Natural killer cell (primary cell): ENCODE measurements around the gene ANKDD1A. TPM values are rescaled to one million over a fixed set of nuclear protein-coding genes. Genes with fewer than 3 reads are reported as not detected.

Experiments used
- ATAC-seq, 3 donors: fragments of 150-1000 bp in 2 of 3; fragments of 200-7000 bp in 1 of 3; cut with Tn5 transposase; 1 replicate in 1 of 3; 2 replicates in 2 of 3; pipeline ENCODE4 v1.10.0; 2021; ENCODE audit warnings: mild to moderate bottlenecking in 2 of 3, moderate library complexity in 2 of 3
- DNase-seq, 2 donors: peaks; one replicate each; pipeline versions ENCODE4 v3.0.0 to v3.0.0-alpha.2; 2013 to 2021; ENCODE audit warnings: mixed read lengths in 1 of 2
- H3K27ac ChIP-seq: one replicate; pipeline ENCODE4 v1.5.1; 2013; ENCODE audit warnings: mild to moderate bottlenecking, low read length
- H3K27me3 ChIP-seq: one replicate; pipeline ENCODE4 v1.6.1; 2013; ENCODE audit warnings: low read length; ENCODE audit not compliant: control insufficient read depth, insufficient read depth
- H3K36me3 ChIP-seq: one replicate; pipeline ENCODE4 v1.6.1; 2013; ENCODE audit warnings: low read length; ENCODE audit not compliant: control insufficient read depth, insufficient read depth
- H3K4me1 ChIP-seq: one replicate; pipeline ENCODE4 v1.6.1; 2013; ENCODE audit warnings: low read length; ENCODE audit not compliant: control insufficient read depth, insufficient read depth
- H3K4me3 ChIP-seq: one replicate; pipeline ENCODE4 v1.5.1; 2013; ENCODE audit warnings: low read length
- H3K9me3 ChIP-seq: one replicate; pipeline ENCODE4 v1.6.1; 2013; ENCODE audit warnings: low read length; ENCODE audit not compliant: control insufficient read depth, insufficient read depth
- H3K27ac Mint-ChIP-seq, 2 donors: one replicate each; pipeline ENCODE4 v1.8.0; 2022; ENCODE audit warnings: mild to moderate bottlenecking in 2 of 2, mixed read lengths in 2 of 2, moderate library complexity in 1 of 2
- H3K27me3 Mint-ChIP-seq, 2 donors: one replicate each; pipeline ENCODE4 v1.8.0; 2022; ENCODE audit warnings: low read depth in 2 of 2, mixed read lengths in 2 of 2
- H3K36me3 Mint-ChIP-seq: one replicate; pipeline ENCODE4 v1.8.0; 2022; ENCODE audit warnings: mixed read lengths
- H3K4me1 Mint-ChIP-seq, 2 donors: one replicate each; pipeline ENCODE4 v1.8.0; 2022; ENCODE audit warnings: mixed read lengths in 2 of 2
- H3K4me3 Mint-ChIP-seq: one replicate; pipeline ENCODE4 v1.8.0; 2022; ENCODE audit warnings: mild to moderate bottlenecking, moderate library complexity, mixed read lengths
- H3K9me3 Mint-ChIP-seq, 2 donors: one replicate each; pipeline ENCODE4 v1.8.0; 2022; ENCODE audit warnings: mixed read lengths in 2 of 2
- WGBS: methylation state at CpG from one replicate; pipeline ENCODE4 v1.1.7; 2013; ENCODE audit warnings: missing lambda C conversion rate; ENCODE audit not compliant: insufficient coverage; 5-methylcytosine and 5-hydroxymethylcytosine counted together
- intact Hi-C: fragments of 100-400 bp; cut with micrococcal nuclease; formaldehyde crosslinking; loops from one replicate; pipeline ENCODE4 v1.14.2; 2022
- total RNA-seq, 4 donors: library from RNA; stranded (reverse); fragments of 120-200 nt in 1 of 4; gene quantifications; one replicate each; pipeline versions ENCODE4 v1.2.3 to v1.2.4, GENCODE V29; 2013 to 2022
- TF ChIP-seq, protein P1 (sequence below): fragments of 200-600 bp; IDR thresholded peaks from one replicate; pipeline ENCODE4 v1.8.0; 2022; ENCODE audit warnings: antibody characterized with exemption

The ANKDD1A gene
- total RNA-seq, 3 donors from 2014 or later (not counting 1 experiment from before 2014, with no cell fraction given): 13.7 to 16.2 (median 13.9) TPM

DNA sequence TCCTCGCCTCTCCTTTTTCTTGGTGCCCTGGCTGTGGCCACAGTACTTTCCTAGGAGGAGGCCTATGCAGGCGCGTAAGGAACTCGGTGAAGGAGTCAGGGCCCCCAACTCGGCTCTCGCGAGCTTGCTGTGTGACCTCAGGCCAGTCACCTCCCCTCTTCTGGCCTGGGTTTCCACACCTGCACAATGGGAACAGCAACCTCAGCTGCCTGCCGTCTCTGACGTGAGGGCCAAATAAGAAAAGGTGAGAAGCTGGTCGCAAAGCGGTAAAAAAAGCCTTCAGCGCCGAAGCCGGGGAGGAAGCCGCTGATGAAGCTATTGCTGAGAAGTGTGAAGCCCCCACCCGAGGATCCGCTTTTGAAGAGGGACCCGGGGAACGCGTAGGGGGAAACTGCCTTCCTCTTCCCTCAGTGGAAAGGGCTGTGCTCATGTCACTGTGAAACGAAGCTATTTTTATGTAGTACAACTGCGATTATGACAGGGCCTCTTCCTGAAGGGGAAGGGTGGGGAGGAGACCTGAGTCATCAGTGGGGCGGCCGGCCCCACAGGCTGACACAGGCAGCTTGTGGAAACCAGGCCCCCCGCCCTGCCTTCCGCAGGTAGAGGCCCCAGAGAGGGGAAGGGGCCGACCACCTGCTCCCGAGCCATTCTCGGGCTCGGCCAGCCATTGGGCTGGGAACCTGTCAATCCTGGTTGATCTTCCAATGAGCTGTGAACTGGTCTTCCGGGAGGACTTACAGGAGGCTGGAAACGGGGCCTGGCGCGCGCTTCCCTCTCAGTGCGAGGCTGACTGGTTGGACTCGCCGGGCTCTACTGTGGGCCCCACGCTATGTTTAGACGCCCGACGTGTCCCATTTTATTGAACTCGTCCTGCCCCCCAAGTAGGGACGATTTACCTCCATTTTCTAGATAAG is 18.0 kb upstream of the ANKDD1A start:
- intact Hi-C loops: loop anchor here (1.0 kb wide), 1 partner anchor 10 kb away; no protein-coding TSS in a partner anchor
- Mint-ChIP-seq H3K27ac (peak overlapping the region; percentile 98 to 99), H3K9me3 (no peaks in the 10 kb centered on the region), H3K27me3 (no peaks in the 10 kb centered on the region), H3K4me1 (peaks cover 66 to 72% of the 10 kb centered on the region in 2 donors), H3K36me3 (no peaks in the 10 kb centered on the region), H3K4me3 (peak overlapping the region; percentile 84)
- H3K4me3 ChIP-seq: peak overlapping the region; percentile 23
- H3K27ac ChIP-seq: peak overlapping the region; percentile 90
- DNase-seq (peak; percentile 82 to 95), ATAC-seq (peak; percentile 61 to 80 (median 72))
- peaks cover 73% of the 10 kb centered on the region for H3K4me1 ChIP-seq
- WGBS: 2% methylated on average over 44 of the region's 44 CpGs
- H3K9me3 ChIP-seq: no peaks in the 10 kb centered on the region
- TF ChIP-seq, protein P1, sequence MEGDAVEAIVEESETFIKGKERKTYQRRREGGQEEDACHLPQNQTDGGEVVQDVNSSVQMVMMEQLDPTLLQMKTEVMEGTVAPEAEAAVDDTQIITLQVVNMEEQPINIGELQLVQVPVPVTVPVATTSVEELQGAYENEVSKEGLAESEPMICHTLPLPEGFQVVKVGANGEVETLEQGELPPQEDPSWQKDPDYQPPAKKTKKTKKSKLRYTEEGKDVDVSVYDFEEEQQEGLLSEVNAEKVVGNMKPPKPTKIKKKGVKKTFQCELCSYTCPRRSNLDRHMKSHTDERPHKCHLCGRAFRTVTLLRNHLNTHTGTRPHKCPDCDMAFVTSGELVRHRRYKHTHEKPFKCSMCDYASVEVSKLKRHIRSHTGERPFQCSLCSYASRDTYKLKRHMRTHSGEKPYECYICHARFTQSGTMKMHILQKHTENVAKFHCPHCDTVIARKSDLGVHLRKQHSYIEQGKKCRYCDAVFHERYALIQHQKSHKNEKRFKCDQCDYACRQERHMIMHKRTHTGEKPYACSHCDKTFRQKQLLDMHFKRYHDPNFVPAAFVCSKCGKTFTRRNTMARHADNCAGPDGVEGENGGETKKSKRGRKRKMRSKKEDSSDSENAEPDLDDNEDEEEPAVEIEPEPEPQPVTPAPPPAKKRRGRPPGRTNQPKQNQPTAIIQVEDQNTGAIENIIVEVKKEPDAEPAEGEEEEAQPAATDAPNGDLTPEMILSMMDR: no peak
- no peaks in the 10 kb centered on the region for H3K36me3 ChIP-seq
- no peaks in the 10 kb centered on the region for H3K27me3 ChIP-seq

DNA sequence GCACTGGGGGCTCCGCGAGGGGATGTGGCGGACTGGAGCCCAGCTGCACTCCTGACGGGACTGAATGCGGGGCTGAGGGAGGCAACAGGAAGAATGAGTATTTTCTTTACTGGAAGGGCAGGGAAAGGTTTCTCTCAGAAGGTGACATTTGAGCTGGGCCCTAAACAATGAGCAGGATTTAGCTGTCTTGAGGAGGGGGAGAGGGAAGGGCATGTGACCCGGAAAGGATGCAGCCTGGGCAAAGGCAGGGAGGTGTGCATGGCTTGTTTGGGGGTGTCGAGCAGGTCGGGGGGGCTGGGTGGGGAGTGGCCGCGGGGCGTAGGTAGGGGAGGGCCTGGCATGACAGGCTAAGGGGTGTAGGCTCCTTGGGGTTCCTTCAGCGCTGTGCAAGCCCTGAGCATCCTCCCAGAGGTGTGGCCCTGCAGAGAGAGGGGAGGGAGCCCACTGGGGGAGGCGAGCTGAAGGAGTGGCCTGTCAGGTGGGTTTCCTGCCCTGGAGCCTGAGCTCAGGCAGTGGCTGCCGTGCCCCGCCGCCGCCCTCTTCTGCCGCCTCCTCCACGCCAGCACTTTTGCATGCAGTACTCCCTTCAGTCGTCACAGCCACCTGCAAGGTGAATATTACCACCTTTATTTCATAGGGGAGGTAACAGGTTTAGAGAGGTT is 17.2 kb upstream of the ANKDD1A start:
- ATAC-seq (peak; percentile 8 to 37 (median 12)), DNase-seq (peak; percentile 42 to 91)
- intact Hi-C loops: loop anchor here (1.0 kb wide), 2 partner anchors 53 to 69 kb away; partner anchors contain the start of genes PIF1 and PLEKHO2
- Mint-ChIP-seq H3K27me3 (no peaks in the 10 kb centered on the region), H3K36me3 (no peaks in the 10 kb centered on the region), H3K4me1 (peaks cover 66 to 72% of the 10 kb centered on the region in 2 donors), H3K9me3 (no peaks in the 10 kb centered on the region), H3K27ac (peak overlapping the region; percentile 98 to 99), H3K4me3 (peak overlapping the region; percentile 84)
- H3K36me3 ChIP-seq: no peaks in the 10 kb centered on the region
- H3K4me3 ChIP-seq: peak overlapping the region; percentile 23
- WGBS: 1% methylated on average over 18 of the region's 20 CpGs
- no peaks in the 10 kb centered on the region for H3K27me3 ChIP-seq
- TF ChIP-seq, protein P1: no peak
- H3K4me1 ChIP-seq: peaks cover 73% of the 10 kb centered on the region
- peak overlapping the region; percentile 90 for H3K27ac ChIP-seq
- no peaks in the 10 kb centered on the region for H3K9me3 ChIP-seq

DNA sequence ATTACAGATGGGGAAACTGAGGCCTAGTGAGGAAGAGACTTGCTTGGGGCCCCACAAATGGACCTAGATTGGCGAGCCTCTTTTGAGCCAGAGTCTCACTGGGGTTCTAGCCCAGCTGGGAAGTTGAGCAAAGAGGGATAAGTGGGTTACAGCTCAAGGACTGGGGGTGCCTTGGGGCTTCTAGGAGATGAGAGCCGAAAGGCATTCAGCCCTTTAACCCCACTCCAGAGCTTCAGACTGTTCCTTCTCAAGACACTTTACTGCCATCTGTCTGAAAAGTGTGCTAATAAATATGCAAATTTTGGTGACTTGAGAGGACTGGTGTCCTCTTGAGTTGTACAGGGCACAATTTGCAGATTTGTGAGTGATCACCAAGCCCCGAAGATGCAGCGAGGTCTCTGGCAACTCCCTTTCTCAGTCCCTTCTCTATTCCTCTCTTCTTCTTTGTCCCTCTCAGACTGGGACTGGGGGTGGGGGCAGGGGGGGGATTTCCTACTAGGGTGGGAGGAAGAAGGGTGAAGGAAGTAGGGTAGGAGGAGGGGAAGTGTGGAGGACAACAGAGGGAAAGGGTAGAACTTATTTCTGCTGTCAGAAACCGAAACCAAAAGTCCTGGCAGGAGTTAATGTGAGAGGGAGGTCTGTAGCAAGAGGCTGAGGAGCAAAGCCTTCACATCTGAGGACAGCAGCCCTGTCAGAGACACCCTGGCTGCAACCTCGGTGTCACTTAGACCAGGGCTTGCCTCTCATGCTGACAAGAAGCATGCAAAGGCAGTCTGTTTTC is 16.2 kb upstream of the ANKDD1A start:
- peak overlapping the region; percentile 98 to 99 for H3K27ac Mint-ChIP-seq
- intact Hi-C loops: loop anchor here (1.0 kb wide), 2 partner anchors 54 to 70 kb away; partner anchors contain the start of genes PIF1 and PLEKHO2
- peak overlapping the region; percentile 84 for H3K4me3 Mint-ChIP-seq
- Histone ChIP-seq H3K4me1 (peaks cover 73% of the 10 kb centered on the region), H3K4me3 (peak overlapping the region; percentile 5), H3K27me3 (no peaks in the 10 kb centered on the region), H3K9me3 (no peaks in the 10 kb centered on the region), H3K27ac (peak overlapping the region; percentile 90), H3K36me3 (no peaks in the 10 kb centered on the region)
- H3K4me1 Mint-ChIP-seq: peaks cover 66 to 72% of the 10 kb centered on the region in 2 donors
- DNase-seq (peak; percentile 37 to 77), ATAC-seq (peak; percentile 33 to 57 (median 41))
- H3K36me3 Mint-ChIP-seq: no peaks in the 10 kb centered on the region
- H3K9me3 Mint-ChIP-seq: no peaks in the 10 kb centered on the region
- H3K27me3 Mint-ChIP-seq: no peaks in the 10 kb centered on the region
- 10% methylated on average over 5 of the region's 6 CpGs for WGBS
- TF ChIP-seq, protein P1: peak; percentile 14
